ENCODE results near the gene SEMA4D.

SEMA4D gene

GRCh38 chr9:89497978-89498851 is at the start of gene SEMA4D:
Gene SEMA4D, minus strand, starts transcription at chr9:89498113. Its CDS starts 92,657 bp downstream, at chr9:89405456.
- no peak for DNase-seq

- DNase-seq, result no peak
Measured at GRCh38 chr9:89547000-89547399, 49.1 kb upstream of the SEMA4D start.

GRCh38 chr9:89544279-89544661 is 46.4 kb upstream of the SEMA4D start:
- DNase-seq, result peak; percentile 45

DNA sequence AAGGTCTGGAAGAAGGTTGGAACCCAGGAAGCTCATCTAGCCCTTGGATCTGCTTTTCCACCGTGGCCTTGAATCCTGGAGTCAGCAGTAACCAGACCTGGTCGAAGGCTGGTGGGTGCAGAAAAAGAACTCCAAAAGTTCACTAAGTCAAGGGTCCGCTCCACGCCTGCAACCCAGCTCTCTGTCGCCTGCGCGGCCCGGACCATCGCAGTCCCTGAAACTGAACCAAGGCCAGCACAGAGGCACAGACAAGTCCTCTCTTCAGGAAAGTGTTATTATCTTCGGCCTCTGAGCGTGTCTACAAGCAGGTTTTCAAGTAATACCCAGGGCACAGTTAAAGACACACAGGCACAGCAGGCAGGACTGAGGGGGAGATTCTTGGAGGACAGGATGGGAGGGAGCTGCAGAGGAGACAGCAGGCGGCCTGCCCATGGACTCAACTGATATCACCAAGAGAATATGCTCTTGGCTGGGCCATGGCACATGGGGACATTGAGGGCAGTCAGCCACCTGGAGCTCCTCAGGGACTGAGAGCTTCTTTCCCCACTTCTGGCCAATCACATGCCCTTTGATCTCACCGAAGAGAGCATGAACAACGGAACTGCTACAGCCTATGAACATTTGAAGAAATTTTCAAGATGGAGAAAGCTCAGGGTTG is 45.8 kb upstream of the SEMA4D start:
- peak; percentile 47 for DNase-seq

- DNase-seq, result peak; percentile 45
Measured at GRCh38 chr9:89543111-89543510, 45.2 kb upstream of the SEMA4D start.

GRCh38 chr9:89542401-89543021 is 44.6 kb upstream of the SEMA4D start:
- peak; percentile 47 for DNase-seq

DNA sequence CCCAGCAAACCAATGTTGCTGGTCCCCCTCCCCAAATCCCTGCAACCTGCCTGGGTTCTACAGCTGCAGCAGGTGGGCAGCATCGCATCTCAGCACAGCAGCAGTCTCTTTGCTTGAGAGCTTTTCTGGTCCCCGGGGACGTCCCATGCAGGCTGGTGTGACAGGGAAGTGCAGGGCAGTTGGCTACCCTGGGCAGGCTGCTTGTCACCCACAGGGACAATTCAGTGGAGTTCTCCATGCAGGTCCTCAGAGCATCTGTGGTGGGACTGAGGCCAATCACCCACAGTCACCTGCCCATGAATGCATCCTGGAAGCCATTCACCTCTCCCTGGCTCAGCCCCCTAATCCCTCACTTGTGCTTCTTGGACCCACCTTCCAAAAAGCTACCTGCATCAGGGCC is 43.9 kb upstream of the SEMA4D start:
- DNase-seq, result peak; percentile 40

GRCh38 chr9:89539374-89539773 is 41.5 kb upstream of the SEMA4D start:
- DNase-seq, result no peak

- DNase-seq, result no peak
Measured at GRCh38 chr9:89538871-89539270, 41.0 kb upstream of the SEMA4D start.

DNA sequence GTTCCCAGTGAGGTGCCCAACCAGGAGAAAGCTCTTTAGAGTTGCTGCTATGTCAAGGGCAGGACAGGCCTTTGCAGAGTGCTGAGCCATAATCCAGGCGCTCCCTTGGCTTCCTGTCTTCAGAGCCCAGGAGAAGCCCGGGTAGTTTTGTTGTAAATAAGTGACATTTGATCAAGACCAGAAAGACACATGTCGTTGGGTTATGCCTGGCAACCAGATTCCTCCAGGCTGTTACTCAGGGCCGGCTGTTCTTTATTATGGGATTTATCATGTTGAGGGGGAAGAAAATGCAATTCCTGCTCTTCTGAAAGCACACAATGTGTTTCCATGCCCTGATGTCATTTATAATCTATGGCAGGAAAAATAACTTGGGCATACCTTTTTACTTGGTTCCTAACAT is 39.3 kb upstream of the SEMA4D start:
- no peak for DNase-seq

DNA sequence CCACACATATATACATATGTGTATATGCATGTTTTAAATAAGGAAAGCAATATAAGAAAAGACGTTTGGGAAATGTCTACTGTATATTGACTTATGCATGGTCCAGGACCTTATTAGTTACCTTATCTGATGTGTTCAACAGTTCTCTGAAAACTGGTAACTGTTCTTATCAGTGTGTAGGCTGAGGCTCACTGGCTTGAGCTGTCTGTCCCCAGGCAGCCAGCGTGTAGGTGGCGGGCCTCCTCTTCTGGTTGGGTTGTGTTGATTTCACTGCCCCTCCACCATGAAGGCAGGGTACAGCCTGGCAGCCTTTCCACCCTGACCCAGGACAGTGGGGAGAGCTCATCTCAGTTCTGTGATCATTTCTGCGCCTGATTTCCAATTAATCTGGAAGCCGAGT is 38.7 kb upstream of the SEMA4D start:
- DNase-seq, result no peak

GRCh38 chr9:89536145-89536574 is 38.2 kb upstream of the SEMA4D start:
- DNase-seq, result no peak

DNA sequence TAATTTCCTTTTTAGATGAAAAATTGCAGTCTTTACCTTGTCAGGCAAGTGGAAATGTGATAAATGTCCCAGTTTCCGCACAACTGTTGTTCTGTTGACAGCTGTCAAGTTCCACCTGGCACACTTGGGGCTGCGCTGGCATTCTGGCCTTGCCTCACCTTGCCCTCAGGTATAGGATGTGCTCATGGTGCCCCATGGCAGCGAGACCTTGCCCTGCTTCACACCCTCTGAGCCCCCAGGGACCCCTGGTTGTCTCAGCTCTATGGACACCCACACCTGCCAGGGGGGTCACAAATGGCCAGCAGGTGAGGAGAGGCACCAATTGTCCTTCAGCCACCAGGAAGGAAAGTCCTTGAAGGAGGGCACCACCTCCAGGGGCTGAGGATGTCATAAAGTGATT is 37.5 kb upstream of the SEMA4D start:
- DNase-seq, result no peak

- no peak for DNase-seq
Measured at GRCh38 chr9:89534515-89535287, 36.8 kb upstream of the SEMA4D start.

DNA sequence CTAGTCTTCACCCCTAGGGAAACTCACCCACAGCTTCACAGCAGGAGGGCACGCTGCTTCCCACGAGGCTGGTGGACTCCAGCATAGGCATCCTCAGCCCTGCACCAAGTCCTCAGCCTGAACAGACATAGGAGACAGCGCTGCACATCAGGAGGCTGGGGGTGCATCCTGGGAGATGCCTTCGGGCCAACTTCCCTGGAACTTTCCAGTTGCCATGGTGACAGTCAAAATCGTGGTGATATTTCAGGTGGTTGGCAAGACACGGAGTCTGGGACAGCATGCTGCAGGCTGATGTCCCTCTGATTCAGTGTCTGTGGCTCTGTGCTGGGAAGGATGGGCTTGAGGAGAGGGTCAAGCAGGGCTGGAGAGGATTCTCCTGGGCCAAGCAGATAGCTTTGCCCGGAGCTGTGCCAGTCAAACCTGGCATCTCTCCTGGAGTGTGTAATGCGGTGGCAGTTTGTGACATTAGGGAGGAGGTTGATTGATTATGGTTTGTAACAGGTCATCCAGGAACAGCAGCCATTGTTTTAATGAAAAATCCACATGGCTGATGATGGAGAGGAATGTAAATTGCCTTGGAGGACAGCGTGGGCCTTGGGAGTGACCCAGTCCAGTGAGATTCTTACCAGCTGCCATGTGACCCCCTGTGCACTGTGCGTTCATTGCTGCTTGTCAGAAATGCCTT is 35.6 kb upstream of the SEMA4D start:
- no peak for DNase-seq

DNA sequence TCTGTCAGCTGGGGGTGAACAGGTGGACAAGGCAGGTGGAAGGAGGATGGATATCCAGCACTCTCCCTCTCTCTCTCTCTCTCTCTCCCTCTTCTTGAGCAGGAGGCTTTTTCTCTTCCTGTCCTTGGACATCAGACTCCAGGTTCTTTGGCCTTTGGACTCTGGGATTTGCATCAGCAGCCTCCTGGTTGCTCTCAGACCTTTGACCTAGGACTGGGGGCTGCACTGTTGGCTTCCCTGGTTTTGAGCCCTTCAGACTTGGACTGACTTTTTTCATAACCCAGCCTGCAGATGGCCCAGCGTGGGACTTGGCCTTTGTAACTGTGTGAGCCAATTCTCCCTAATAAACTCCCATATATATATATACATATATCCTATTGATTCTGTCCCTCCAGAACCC is 35.0 kb upstream of the SEMA4D start:
- DNase-seq, result no peak

- no peak for DNase-seq
Measured at GRCh38 chr9:89532478-89532877, 34.6 kb upstream of the SEMA4D start.

DNA sequence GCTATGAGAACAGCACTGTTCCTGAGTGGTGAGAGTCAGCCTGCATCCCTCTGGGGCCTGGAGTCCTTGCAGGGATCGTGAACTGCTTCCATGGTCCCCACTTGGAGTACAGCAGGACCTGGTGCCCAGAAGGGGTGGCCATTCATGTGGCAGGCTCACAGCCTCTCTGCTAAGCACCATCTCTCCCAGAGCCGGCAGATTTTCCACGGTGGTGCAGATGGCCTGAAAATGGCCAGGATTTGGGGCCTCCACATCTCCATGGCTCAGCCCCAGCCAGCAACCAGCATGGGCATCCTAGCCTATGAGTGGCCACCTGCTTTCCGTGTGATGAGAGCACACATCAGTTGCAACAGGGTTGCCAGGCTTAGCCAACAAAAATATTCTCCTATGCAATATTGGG is 33.9 kb upstream of the SEMA4D start:
- no peak for DNase-seq

- DNase-seq, result peak; percentile 50
Measured at GRCh38 chr9:89530726-89531125, 32.8 kb upstream of the SEMA4D start.

DNA sequence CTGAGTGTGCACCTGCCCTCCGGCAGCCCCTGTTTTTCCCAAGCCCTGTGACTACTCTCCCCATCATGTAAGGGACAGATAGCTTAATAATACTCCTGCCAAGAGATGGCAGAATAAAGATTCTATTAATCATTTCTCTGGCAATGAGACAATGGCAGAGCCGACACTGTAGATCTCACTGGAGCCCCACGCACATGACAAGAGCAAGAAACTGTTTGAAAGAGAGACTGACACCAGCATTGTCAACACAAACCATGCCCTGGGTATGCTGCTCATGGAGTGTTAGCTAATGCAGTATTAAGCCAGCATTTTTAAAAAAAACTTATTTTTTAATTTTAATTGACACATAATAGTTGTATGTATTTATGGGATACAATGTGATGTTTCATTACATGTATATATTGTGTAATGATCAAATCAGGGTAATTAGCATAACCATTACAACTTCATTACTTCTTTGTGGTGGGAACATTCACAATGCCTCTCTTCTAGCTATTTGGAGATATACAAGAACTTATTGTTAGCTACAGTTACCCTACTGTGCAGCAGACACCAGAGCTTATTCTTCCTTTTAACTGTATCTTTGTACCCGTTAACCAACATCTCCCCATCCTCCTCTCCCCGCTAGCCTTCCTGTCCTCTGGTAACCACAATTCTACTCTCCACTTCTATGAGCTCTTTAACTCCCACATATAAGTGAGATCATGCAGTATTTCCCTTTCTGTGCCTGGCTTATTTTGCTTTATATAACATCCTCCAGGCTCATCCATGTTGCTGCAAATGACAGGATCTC is 31.5 kb upstream of the SEMA4D start:
- peak; percentile 43 for DNase-seq

DNA sequence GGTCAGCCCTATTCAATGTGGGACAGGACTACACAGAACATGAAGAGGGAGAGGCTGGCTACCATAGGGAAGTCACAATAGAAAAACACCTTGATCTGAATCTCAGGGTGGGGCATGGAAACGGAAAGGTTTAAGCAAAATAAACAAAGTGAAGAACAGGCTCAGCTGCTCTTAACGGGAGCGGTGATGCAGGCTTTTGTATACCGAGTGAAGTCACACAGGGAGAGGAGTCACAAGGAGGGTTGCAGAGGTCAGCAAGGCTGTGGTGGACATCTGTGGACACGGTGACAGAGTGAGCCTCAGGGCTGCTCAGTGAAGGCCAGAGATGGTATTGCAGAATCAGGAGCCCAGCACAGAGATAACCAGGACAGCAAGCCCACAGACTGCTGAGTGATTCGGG is 30.6 kb upstream of the SEMA4D start:
- peak; percentile 51 for DNase-seq

DNA sequence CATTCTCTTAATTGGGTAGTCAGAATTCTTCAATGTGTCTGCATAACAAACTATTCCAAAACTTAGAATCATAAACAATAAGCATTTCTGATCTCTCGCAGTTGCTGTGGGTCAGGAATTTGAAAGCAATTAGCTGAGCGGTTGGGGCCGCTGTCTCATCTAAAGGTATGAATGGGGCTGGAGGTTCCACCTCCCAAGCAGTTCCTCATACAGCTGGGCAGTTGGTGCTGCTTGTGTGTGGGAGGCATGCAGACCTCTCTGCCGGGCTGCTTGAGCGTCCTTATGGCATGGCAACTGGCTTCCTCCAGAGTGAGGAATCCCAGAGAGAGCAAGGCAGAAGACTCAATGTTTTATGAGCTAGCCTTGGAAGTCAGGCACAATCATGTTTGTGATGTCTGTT is 30.2 kb upstream of the SEMA4D start:
- peak; percentile 47 for DNase-seq

All from activated CD8-positive, alpha-beta memory T cell treated with anti-CD3 and anti-CD28 coated beads, Interleukin-2, amount 50 U/mL, for 48 hours (primary cell).